Keratinocyte (primary cell): ENCODE measurements around the gene SCN8A. TPM values are rescaled to one million over a fixed set of nuclear protein-coding genes. Genes with fewer than 3 reads are reported as not detected.

Source experiments
- DNase-seq: peaks from one replicate; pipeline ENCODE4 v3.0.0-alpha.2; 2011; ENCODE audit warnings: low read depth, missing footprints, low spot score
- FAIRE-seq: peaks from 2 replicates; lab custom pipeline; 2011; peaks lifted over from hg19 to GRCh38; lab: Jason Lieb, UNC
- H2AFZ ChIP-seq: 2 replicates; pipeline ENCODE4 v1.6.0; 2012; ENCODE audit warnings: low read length, control low read depth, inconsistent platforms; ENCODE audit not compliant: control insufficient read depth
- H3K27ac ChIP-seq: 2 replicates; pipeline ENCODE4 v1.5.1; 2011; ENCODE audit warnings: low read length; ENCODE audit not compliant: control insufficient read depth, insufficient read depth
- H3K27me3 ChIP-seq: 3 replicates; pipeline ENCODE4 v1.6.0; 2011; ENCODE audit warnings: low read length; ENCODE audit not compliant: control insufficient read depth, insufficient read depth; ENCODE audit errors: extremely low read depth
- H3K36me3 ChIP-seq, 2 experiments: 2 replicates in 1 of 2; 3 replicates in 1 of 2; pipeline ENCODE4 v1.5.1; 2011; ENCODE audit warnings: low read length in 2 of 2, mild to moderate bottlenecking in 1 of 2; ENCODE audit not compliant: control insufficient read depth in 2 of 2, insufficient read depth in 2 of 2; ENCODE audit errors: extremely low read depth in 1 of 2
- H3K4me1 ChIP-seq: 3 replicates; pipeline ENCODE4 v1.5.1; 2011; ENCODE audit warnings: low read length; ENCODE audit not compliant: control insufficient read depth, insufficient read depth; ENCODE audit errors: extremely low read depth
- H3K4me2 ChIP-seq: 3 replicates; pipeline ENCODE4 v1.6.0; 2011; ENCODE audit warnings: low read depth, low read length; ENCODE audit not compliant: control insufficient read depth, insufficient read depth; ENCODE audit errors: extremely low read depth
- H3K4me3 ChIP-seq, 3 experiments: fragments of 200-600 bp in 1 of 3; sonication (generic) in 1 of 3; 2 replicates in 2 of 3; 3 replicates in 1 of 3; pipeline ENCODE4 v1.5.1; 2011 to 2016; ENCODE audit warnings: low read length in 3 of 3, mild to moderate bottlenecking in 3 of 3, control low read depth in 2 of 3, inconsistent platforms in 1 of 3, low read depth in 1 of 3, mixed read lengths in 1 of 3, mixed run types in 1 of 3, moderate library complexity in 1 of 3; ENCODE audit not compliant: control insufficient read depth in 2 of 3, insufficient read depth in 2 of 3; ENCODE audit errors: extremely low read depth in 1 of 3
- H3K79me2 ChIP-seq: 2 replicates; pipeline ENCODE4 v1.6.0; 2012; ENCODE audit warnings: low read length; ENCODE audit not compliant: control insufficient read depth, insufficient read depth
- H3K9ac ChIP-seq: 3 replicates; pipeline ENCODE4 v1.6.0; 2011; ENCODE audit warnings: low read length; ENCODE audit not compliant: control insufficient read depth, insufficient read depth; ENCODE audit errors: extremely low read depth
- H3K9me1 ChIP-seq: 3 replicates; pipeline ENCODE4 v1.6.0; 2011; ENCODE audit warnings: low read length; ENCODE audit not compliant: control insufficient read depth, insufficient read depth; ENCODE audit errors: extremely low read depth
- H3K9me3 ChIP-seq: 2 replicates; pipeline ENCODE4 v1.5.1; 2012; ENCODE audit warnings: low read depth, low read length; ENCODE audit not compliant: control insufficient read depth
- H4K20me1 ChIP-seq: 3 replicates; pipeline ENCODE4 v1.6.0; 2011; ENCODE audit warnings: low read length; ENCODE audit not compliant: control insufficient read depth, insufficient read depth; ENCODE audit errors: extremely low read depth
- CTCF ChIP-seq, 3 experiments: IDR thresholded peaks in 1 of 3; conservative IDR thresholded peaks in 1 of 3; optimal IDR thresholded peaks in 1 of 3; 2 replicates in 2 of 3; 3 replicates in 1 of 3; pipeline versions ENCODE3 to v1.5.1; 2011; ENCODE audit warnings: low read length in 3 of 3, mild to moderate bottlenecking in 3 of 3, moderate library complexity in 2 of 3, control low read depth in 1 of 3, inconsistent platforms in 1 of 3; ENCODE audit not compliant: insufficient read depth in 2 of 3; ENCODE audit errors: extremely low read depth in 1 of 3
- EZH2 ChIP-seq: IDR thresholded peaks from one replicate; pipeline ENCODE4 v1.6.1; 2012; ENCODE audit warnings: inconsistent platforms, mild to moderate bottlenecking, low read length, moderate library complexity
- dilution Hi-C: fragments of 300-500 bp; cut with MboI; formaldehyde crosslinking; loops from one replicate; pipeline ENCODE4 v1.7.0; 2020; ENCODE audit warnings: low sequenced_read_pairs; ENCODE audit not compliant: extremely low pct_ligation_motif_present
- polyA plus RNA-seq, 5 experiments: library from polyadenylated mRNA; depleted of rRNA in 3 of 5; stranded (reverse) in 3 of 5; stranded (forward) in 1 of 5; unstranded in 1 of 5; fragments of >200 nt; gene quantifications; 1 replicate in 1 of 5; 2 replicates in 3 of 5; 3 replicates in 1 of 5; pipeline versions ENCODE4 v1.2.1 to v1.2.3, GENCODE V29; 2011 to 2012; ENCODE audit warnings: missing spikeins in 2 of 5, low read depth in 1 of 5, low replicate concordance in 1 of 5

Gene SCN8A
- polyA plus RNA-seq, 1 donor (not counting 4 experiments of a cell fraction or from before 2014, with no cell fraction given), result 1.1 TPM

GRCh38 chr12:51841727-51842126, 250.7 kb downstream of the SCN8A start:
- FAIRE-seq (no peak), DNase-seq (no peak)
- no peaks in the 10 kb centered on the region for H3K79me2 ChIP-seq
- H3K27ac ChIP-seq, result no peak overlapping the region
- TF ChIP-seq CTCF (optimal IDR thresholded peaks at IDR 0.05 in 1 of 3, IDR thresholded peaks at IDR 0.05 in 1 of 3, conservative IDR thresholded peaks at IDR 0.05 in 1 of 3; ENCODE audit: extremely low read depth in 1 of 3, insufficient read depth in 2 of 3, low read length in 3 of 3) (no peak), EZH2 (no peak)
- H3K36me3 ChIP-seq, result no peaks in the 10 kb centered on the region
- no peak overlapping the region for H2AFZ ChIP-seq
- H3K9me3 ChIP-seq, result no peaks in the 10 kb centered on the region
- no peaks in the 10 kb centered on the region for H4K20me1 ChIP-seq
- H3K4me3 ChIP-seq, result no peak overlapping the region
- no peaks in the 10 kb centered on the region for H3K9me1 ChIP-seq
- H3K9ac ChIP-seq, result no peak overlapping the region
- H3K4me1 ChIP-seq, result no peaks in the 10 kb centered on the region
- dilution Hi-C loops, result no loop called here
- no peak overlapping the region for H3K4me2 ChIP-seq
- peaks cover 72% of the 10 kb centered on the region for H3K27me3 ChIP-seq

GRCh38 chr12:51844854-51845253, 253.8 kb downstream of the SCN8A start:
- Histone ChIP-seq H4K20me1 (no peaks in the 10 kb centered on the region), H3K4me1 (no peaks in the 10 kb centered on the region), H2AFZ (no peak overlapping the region), H3K27ac (no peak overlapping the region), H3K36me3 (no peaks in the 10 kb centered on the region), H3K79me2 (no peaks in the 10 kb centered on the region), H3K4me3 (no peak overlapping the region), H3K9ac (no peak overlapping the region), H3K27me3 (peaks cover 69% of the 10 kb centered on the region), H3K9me1 (no peaks in the 10 kb centered on the region), H3K4me2 (no peak overlapping the region), H3K9me3 (no peaks in the 10 kb centered on the region)
- dilution Hi-C loops, result no loop called here
- TF ChIP-seq EZH2, result no peak
- no peak for TF ChIP-seq CTCF (optimal IDR thresholded peaks at IDR 0.05 in 1 of 3, IDR thresholded peaks at IDR 0.05 in 1 of 3, conservative IDR thresholded peaks at IDR 0.05 in 1 of 3; ENCODE audit: extremely low read depth in 1 of 3, insufficient read depth in 2 of 3, low read length in 3 of 3)
- FAIRE-seq, result no peak
- DNase-seq, result no peak
